Testis (tissue), 3 donors: ENCODE measurements around the gene ZNF639. TPM values are rescaled to one million over a fixed set of nuclear protein-coding genes. Genes with fewer than 3 reads are reported as not detected.

Experiments
- DNase-seq: peaks from one replicate; pipeline ENCODE4 v3.0.0-alpha.2; 2019
- H3K27ac ChIP-seq, 2 donors: fragments of 200-600 bp; sonication (generic); one replicate each; pipeline ENCODE4 v1.5.1; 2019
- H3K27me3 ChIP-seq: fragments of 200-600 bp; sonication (generic); one replicate; pipeline ENCODE4 v1.5.1; 2019
- H3K36me3 ChIP-seq: fragments of 200-600 bp; sonication (generic); one replicate; pipeline ENCODE4 v1.5.1; 2017; ENCODE audit warnings: low read depth; ENCODE audit errors: missing control alignments
- H3K4me1 ChIP-seq: fragments of 200-600 bp; sonication (generic); one replicate; pipeline ENCODE4 v1.5.1; 2019
- H3K4me3 ChIP-seq, 2 donors: fragments of 200-600 bp; sonication (generic); one replicate each; pipeline ENCODE4 v1.5.1; 2017 to 2019
- H3K9me3 ChIP-seq: fragments of 200-600 bp; sonication (generic); one replicate; pipeline ENCODE4 v1.5.1; 2017
- POLR2A ChIP-seq: fragments of 450-650 bp; IDR thresholded peaks from one replicate; pipeline ENCODE4 v1.6.1; 2017; ENCODE audit warnings: antibody characterized with exemption, mild to moderate bottlenecking, moderate library complexity
- WGBS, 2 donors: methylation state at CpG; one replicate each; pipeline ENCODE4 v1.1.5; 2018; 5-methylcytosine and 5-hydroxymethylcytosine counted together
- intact Hi-C: fragments of 100-400 bp; cut with DNase I; formaldehyde crosslinking; loops from one replicate; pipeline ENCODE4 v1.15.1; 2023; ENCODE audit warnings: low total_unique reads
- polyA plus RNA-seq: library from polyadenylated mRNA; stranded (reverse); fragments of 350-450 nt; fragmentation: Illumina TruSeq; extraction: RNeasy Lipid Tissue Mini Kit (QIAGEN cat#74804); gene quantifications from one replicate; pipeline ENCODE4 v1.2.3, GENCODE V29; 2014; ENCODE audit warnings: low read depth, low replicate concordance; ENCODE audit not compliant: insufficient read depth
- total RNA-seq, 2 donors: library from RNA; depleted of rRNA; stranded (reverse); fragments of >200 nt; gene quantifications; one replicate each; pipeline ENCODE4 v1.2.3, GENCODE V29; 2016
- TF ChIP-seq, protein P1 (sequence below), 3 experiments: fragments of 450-650 bp in 2 of 3; fragments of 200-600 bp in 1 of 3; sonication (generic) in 1 of 3; IDR thresholded peaks; one replicate each; pipeline ENCODE4 v1.5.1; 2016 to 2019; ENCODE audit warnings: antibody characterized with exemption in 3 of 3, mild to moderate bottlenecking in 2 of 3, moderate library complexity in 1 of 3

The ZNF639 gene
- total and polyA plus RNA-seq, 3 donors from 2014 or later = 29.3 to 37.6 (median 36.7) TPM

DNA sequence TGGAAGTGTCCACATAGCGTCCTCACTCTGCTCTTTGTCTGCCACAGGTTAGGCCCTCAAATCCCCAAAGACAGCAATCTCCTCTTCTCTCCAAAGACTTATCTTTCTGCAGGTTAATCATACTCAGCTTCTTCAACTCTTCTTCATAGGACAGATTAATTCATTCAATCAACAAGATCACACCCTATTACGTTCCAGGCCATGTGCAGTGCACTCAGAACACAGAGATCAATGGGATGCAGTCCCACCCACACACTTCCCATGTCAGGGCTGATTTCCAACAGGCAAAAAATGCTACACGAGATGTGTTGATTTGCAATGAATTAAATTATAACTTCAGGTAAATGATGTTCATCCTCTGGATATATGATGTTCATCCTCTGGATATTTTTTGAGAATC lies 33.5 kb upstream of the ZNF639 start:
- intact Hi-C loops = no loop called here
- H3K4me3 ChIP-seq = no peak overlapping the region
- no peak for TF ChIP-seq POLR2A
- TF ChIP-seq, protein P1, sequence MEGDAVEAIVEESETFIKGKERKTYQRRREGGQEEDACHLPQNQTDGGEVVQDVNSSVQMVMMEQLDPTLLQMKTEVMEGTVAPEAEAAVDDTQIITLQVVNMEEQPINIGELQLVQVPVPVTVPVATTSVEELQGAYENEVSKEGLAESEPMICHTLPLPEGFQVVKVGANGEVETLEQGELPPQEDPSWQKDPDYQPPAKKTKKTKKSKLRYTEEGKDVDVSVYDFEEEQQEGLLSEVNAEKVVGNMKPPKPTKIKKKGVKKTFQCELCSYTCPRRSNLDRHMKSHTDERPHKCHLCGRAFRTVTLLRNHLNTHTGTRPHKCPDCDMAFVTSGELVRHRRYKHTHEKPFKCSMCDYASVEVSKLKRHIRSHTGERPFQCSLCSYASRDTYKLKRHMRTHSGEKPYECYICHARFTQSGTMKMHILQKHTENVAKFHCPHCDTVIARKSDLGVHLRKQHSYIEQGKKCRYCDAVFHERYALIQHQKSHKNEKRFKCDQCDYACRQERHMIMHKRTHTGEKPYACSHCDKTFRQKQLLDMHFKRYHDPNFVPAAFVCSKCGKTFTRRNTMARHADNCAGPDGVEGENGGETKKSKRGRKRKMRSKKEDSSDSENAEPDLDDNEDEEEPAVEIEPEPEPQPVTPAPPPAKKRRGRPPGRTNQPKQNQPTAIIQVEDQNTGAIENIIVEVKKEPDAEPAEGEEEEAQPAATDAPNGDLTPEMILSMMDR (IDR thresholded peaks at IDR 0.05) = no peak
- H3K27me3 ChIP-seq = no peaks in the 10 kb centered on the region
- H3K9me3 ChIP-seq = no peaks in the 10 kb centered on the region
- 34 to 45% methylated on average over 3 of the region's 3 CpGs for WGBS, 2 donors
- no peaks in the 10 kb centered on the region for H3K4me1 ChIP-seq
- no peak for DNase-seq
- H3K27ac ChIP-seq = no peak overlapping the region
- H3K36me3 ChIP-seq = no peaks in the 10 kb centered on the region

DNA sequence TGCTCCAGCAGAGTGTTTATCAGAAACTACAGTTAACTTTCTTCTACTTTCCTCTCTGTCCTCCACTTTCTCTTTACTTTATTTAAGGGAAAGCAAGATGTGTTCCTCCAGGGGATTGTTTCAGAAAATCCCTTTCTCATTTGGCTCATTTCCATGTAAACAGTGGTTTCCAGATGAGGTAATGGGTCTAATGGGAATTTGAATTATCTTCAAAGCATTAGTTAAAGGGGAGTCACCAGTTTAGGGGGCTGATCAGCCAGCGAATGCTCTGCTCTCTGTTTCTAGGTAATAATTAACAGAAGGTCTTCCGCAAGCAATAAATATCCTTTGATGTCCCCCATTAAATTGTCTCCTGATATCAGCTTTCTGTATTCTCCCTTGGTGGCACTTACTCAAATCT lies 30.4 kb upstream of the ZNF639 start:
- Histone ChIP-seq H3K4me1 (no peaks in the 10 kb centered on the region), H3K4me3 (no peak overlapping the region), H3K9me3 (no peaks in the 10 kb centered on the region), H3K36me3 (no peaks in the 10 kb centered on the region), H3K27ac (no peak overlapping the region), H3K27me3 (no peaks in the 10 kb centered on the region)
- 77 to 82% methylated on average over 2 of the region's 2 CpGs for WGBS, 2 donors
- intact Hi-C loops = no loop called here
- TF ChIP-seq, protein P1 (IDR thresholded peaks at IDR 0.05) = no peak
- TF ChIP-seq POLR2A = no peak
- DNase-seq = no peak

DNA sequence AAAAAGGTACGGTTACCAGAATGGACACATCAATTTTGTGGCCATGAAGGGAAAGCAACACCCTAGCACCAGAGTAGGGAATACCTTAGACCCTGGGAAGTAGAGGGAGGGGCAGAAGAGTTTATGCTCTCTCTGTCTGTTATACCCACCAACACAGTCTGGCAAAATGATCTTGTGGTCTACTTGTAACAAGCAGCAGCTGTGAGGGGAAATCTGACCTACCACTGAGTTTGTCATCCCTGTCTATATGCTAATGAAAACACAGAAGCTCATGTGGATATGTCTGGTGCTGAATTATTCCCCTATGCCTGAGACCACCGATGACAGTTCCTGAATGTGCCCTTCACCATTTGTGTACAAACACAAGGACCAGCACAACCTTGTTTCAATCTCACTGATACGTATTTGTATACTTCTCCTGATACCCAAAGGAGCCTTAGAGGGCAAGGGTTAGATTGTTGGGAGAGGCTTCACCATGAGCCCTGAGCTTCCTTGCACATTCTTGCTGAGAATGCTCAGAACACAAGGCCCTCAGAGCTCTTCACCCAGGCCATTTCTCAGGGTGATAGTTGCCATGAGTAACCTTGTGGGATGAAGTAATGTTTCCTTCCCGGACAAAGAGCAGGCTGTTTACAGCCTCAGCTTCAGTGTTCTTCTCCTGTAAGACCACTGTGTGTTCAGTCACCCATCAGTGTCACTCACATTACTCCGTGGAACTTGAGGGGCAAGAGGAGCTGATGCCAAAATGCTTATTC lies 24.7 kb upstream of the ZNF639 start:
- no peak for DNase-seq
- Histone ChIP-seq H3K9me3 (no peaks in the 10 kb centered on the region), H3K4me3 (no peak overlapping the region), H3K36me3 (no peaks in the 10 kb centered on the region), H3K4me1 (no peaks in the 10 kb centered on the region), H3K27ac (peak overlapping the region in 1 of 2 donors; percentile 29), H3K27me3 (no peaks in the 10 kb centered on the region)
- intact Hi-C loops = no loop called here
- 66 to 77% methylated on average over 5 of the region's 5 CpGs for WGBS, 2 donors
- TF ChIP-seq POLR2A = no peak
- TF ChIP-seq, protein P1 (IDR thresholded peaks at IDR 0.05) = no peak

DNA sequence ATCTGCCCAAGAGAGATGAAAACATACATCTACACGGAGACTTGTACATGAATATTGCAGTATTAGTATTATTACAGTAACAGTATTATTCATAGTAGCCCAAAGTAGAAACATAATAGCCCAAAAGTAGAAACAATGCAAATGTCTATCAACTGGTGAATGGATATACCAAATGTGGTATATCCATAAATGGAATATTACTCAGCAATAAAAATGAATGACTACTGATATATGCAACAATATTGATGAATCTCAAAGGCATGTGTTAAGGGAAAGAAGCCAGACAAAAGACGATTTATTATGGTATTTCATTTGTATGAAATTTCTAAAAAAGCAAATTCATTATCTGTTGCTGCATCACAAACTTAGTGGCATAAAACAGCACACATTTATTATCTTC lies 23.5 kb upstream of the ZNF639 start:
- DNase-seq = no peak
- intact Hi-C loops = no loop called here
- TF ChIP-seq, protein P1 (IDR thresholded peaks at IDR 0.05) = no peak
- TF ChIP-seq POLR2A = no peak
- Histone ChIP-seq H3K27ac (no peak overlapping the region), H3K9me3 (no peaks in the 10 kb centered on the region), H3K36me3 (no peaks in the 10 kb centered on the region), H3K27me3 (no peaks in the 10 kb centered on the region), H3K4me3 (no peak overlapping the region), H3K4me1 (no peaks in the 10 kb centered on the region)
- WGBS, 2 donors = 91 to 95% methylated on average over 2 of the region's 2 CpGs

DNA sequence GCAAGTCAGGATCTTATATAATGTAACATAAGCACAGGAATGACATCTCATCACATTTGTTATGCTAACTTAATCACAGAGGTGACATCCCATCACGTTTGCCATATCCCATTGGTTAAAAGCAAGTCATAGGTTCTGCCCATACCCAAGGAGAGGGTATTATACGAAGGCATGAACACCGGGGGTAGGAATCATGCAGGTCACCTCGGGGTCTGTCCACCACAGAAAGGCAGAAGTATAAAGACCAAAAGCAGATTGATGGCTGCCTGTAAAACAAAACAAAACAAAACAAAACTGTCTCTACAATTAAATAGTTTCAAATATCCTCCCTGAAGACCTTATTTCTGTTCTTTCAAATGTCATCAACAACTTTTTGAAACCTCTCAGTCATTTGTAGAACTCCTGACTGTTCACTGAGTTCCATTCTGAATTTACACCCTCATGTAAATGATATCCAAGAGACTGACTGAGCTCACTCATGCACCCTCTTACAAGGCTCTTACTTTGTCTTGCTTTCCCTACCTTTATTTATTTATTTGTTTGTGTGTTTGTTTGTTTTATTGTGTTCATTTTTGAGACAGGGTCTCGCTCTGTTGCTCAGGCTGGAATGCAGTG lies 22.7 kb upstream of the ZNF639 start:
- WGBS, 2 donors = 79 to 88% methylated on average over 5 of the region's 5 CpGs

More for the DNA sequence above, 22.7 kb upstream of the ZNF639 start:
- TF ChIP-seq, protein P1 (IDR thresholded peaks at IDR 0.05) = no peak
- TF ChIP-seq POLR2A = no peak
- Histone ChIP-seq H3K4me1 (no peaks in the 10 kb centered on the region), H3K9me3 (no peaks in the 10 kb centered on the region), H3K36me3 (no peaks in the 10 kb centered on the region), H3K27ac (peak overlapping the region in 1 of 2 donors; percentile 32), H3K4me3 (no peak overlapping the region), H3K27me3 (no peaks in the 10 kb centered on the region)
- intact Hi-C loops = no loop called here
- DNase-seq = no peak
